HUES64 (cell line): ENCODE measurements around the gene CCDC12.

Source experiments
- H3K27ac ChIP-seq: 2 replicates; pipeline ENCODE4 v1.7.0; 2013; ENCODE audit warnings: low read depth, low read length, inconsistent platforms
- H3K27me3 ChIP-seq: 2 replicates; pipeline ENCODE4 v1.6.1; 2013; ENCODE audit warnings: mild to moderate bottlenecking, low read length; ENCODE audit not compliant: insufficient read depth
- H3K36me3 ChIP-seq: 2 replicates; pipeline ENCODE4 v1.6.1; 2013; ENCODE audit warnings: mild to moderate bottlenecking, low read length; ENCODE audit not compliant: insufficient read depth
- H3K4me1 ChIP-seq: 2 replicates; pipeline ENCODE4 v1.6.1; 2013; ENCODE audit warnings: mild to moderate bottlenecking, low read length, moderate library complexity; ENCODE audit not compliant: insufficient read depth
- H3K4me3 ChIP-seq: 2 replicates; pipeline ENCODE4 v1.5.1; 2013; ENCODE audit warnings: mild to moderate bottlenecking, low read length, moderate library complexity
- H3K9ac ChIP-seq: 2 replicates; pipeline ENCODE4 v1.6.1; 2013; ENCODE audit warnings: mild to moderate bottlenecking, low read depth, low read length
- H3K9me3 ChIP-seq: 2 replicates; pipeline ENCODE4 v1.6.1; 2013; ENCODE audit warnings: low read depth, low read length; ENCODE audit not compliant: insufficient read depth
- WGBS: fragments of 150-250, 120-280 bp; methylation state at CpG from one replicate; pipeline ENCODE4 v1.1.7; 2013; ENCODE audit warnings: missing lambda C conversion rate; 5-methylcytosine and 5-hydroxymethylcytosine counted together

The CCDC12 gene

GRCh38 chr3:47014036-47014435 lies 37.5 kb upstream of the CCDC12 start:
- H3K27me3 ChIP-seq = no peaks in the 10 kb centered on the region
- peaks cover 17% of the 10 kb centered on the region for H3K4me1 ChIP-seq
- H3K4me3 ChIP-seq = no peak overlapping the region
- H3K27ac ChIP-seq = no peak overlapping the region
- H3K9ac ChIP-seq = no peak overlapping the region
- H3K36me3 ChIP-seq = peaks cover 37% of the 10 kb centered on the region
- H3K9me3 ChIP-seq = no peaks in the 10 kb centered on the region

GRCh38 chr3:47013231-47013630 lies 36.7 kb upstream of the CCDC12 start:
- Histone ChIP-seq H3K4me3 (no peak overlapping the region), H3K9ac (no peak overlapping the region), H3K9me3 (no peaks in the 10 kb centered on the region), H3K27me3 (no peaks in the 10 kb centered on the region), H3K27ac (no peak overlapping the region), H3K36me3 (peaks cover 29% of the 10 kb centered on the region), H3K4me1 (peaks cover 17% of the 10 kb centered on the region)
- 100% methylated on average over 3 of the region's 3 CpGs for WGBS

GRCh38 chr3:47012342-47013230 lies 36.0 kb upstream of the CCDC12 start:
- Histone ChIP-seq H3K36me3 (peaks cover 27% of the 10 kb centered on the region), H3K27me3 (no peaks in the 10 kb centered on the region), H3K4me3 (no peak overlapping the region), H3K9me3 (no peaks in the 10 kb centered on the region), H3K4me1 (peaks cover 17% of the 10 kb centered on the region), H3K9ac (no peak overlapping the region), H3K27ac (no peak overlapping the region)
- 94% methylated on average over 8 of the region's 10 CpGs for whole genome bisulfite sequencing

DNA sequence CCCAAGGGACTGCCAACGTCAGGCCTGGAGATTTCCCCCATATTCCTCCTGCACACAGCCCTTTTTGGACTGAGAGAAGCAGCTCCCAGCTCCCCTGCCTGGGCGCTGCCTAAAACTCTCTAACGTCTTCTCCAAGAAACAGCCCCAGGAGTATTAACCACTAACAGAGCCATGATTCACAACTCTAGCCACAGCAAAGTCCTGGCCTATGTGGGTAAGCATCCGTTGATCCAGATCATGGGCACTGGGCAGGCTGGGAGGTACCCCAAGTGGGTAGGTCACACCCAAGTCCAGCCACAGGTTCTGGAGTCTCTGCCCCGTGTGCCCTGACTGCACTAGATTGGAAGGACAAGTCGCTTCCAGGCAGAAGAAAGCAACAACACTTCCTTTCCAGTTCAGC lies 34.8 kb upstream of the CCDC12 start:
- H3K27ac ChIP-seq = no peak overlapping the region
- H3K4me3 ChIP-seq = no peak overlapping the region
- H3K9me3 ChIP-seq = no peaks in the 10 kb centered on the region
- no peaks in the 10 kb centered on the region for H3K27me3 ChIP-seq
- WGBS = 93% methylated on average over 6 of the region's 6 CpGs
- no peak overlapping the region for H3K9ac ChIP-seq
- peaks cover 20% of the 10 kb centered on the region for H3K36me3 ChIP-seq
- H3K4me1 ChIP-seq = peaks cover 10% of the 10 kb centered on the region

DNA sequence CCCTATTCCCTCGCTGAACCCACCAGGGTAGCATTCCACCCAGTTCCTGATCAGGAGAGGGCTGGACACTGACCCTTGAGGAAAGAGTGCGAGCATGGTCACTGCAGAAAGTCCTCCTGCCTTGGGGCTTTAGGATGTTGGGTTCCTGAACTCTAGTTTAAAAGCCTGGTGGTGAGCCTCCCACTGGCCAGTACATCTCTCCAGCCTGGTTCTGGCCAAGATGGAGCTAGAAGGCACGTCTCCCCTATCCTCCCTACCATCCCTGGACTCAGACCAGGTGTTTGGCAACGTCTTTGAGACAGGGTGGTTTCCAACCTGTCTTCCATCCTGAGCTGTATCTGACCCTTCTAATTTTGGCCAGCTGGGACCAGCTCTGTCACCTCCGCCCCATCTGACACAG lies 34.4 kb upstream of the CCDC12 start:
- no peaks in the 10 kb centered on the region for H3K9me3 ChIP-seq
- H3K4me3 ChIP-seq = no peak overlapping the region
- WGBS = 91% methylated on average over 5 of the region's 5 CpGs
- H3K4me1 ChIP-seq = 0 out of 2 replicates have a peak, but pooled peaks cover 5% of the 10 kb centered on the region
- H3K27ac ChIP-seq = no peak overlapping the region
- no peak overlapping the region for H3K9ac ChIP-seq
- no peaks in the 10 kb centered on the region for H3K27me3 ChIP-seq
- H3K36me3 ChIP-seq = peaks cover 20% of the 10 kb centered on the region

- peak overlapping the region; percentile 71 for H3K4me3 ChIP-seq
- 0 out of 2 replicates have a peak, but pooled peaks cover 5% of the 10 kb centered on the region for H3K4me1 ChIP-seq
- peak overlapping the region; percentile 99 for H3K27ac ChIP-seq
- H3K36me3 ChIP-seq = peaks cover 22% of the 10 kb centered on the region
- WGBS = 89% methylated on average over 23 of the region's 23 CpGs
- no peaks in the 10 kb centered on the region for H3K27me3 ChIP-seq
- H3K9ac ChIP-seq = peak overlapping the region; percentile 93
- H3K9me3 ChIP-seq = no peaks in the 10 kb centered on the region
These were observed 33.7 kb upstream of the CCDC12 start for GRCh38 chr3:47010111-47010712.

- 51% methylated on average over 85 of the region's 85 CpGs for WGBS
- H3K9ac ChIP-seq = peak overlapping the region; percentile 93
- peak overlapping the region; percentile 99 for H3K27ac ChIP-seq
- no peaks in the 10 kb centered on the region for H3K9me3 ChIP-seq
- no peaks in the 10 kb centered on the region for H3K27me3 ChIP-seq
- peak overlapping the region; percentile 71 for H3K4me3 ChIP-seq
- H3K4me1 ChIP-seq = 0 out of 2 replicates have a peak, but pooled peaks cover 5% of the 10 kb centered on the region
- peaks cover 27% of the 10 kb centered on the region for H3K36me3 ChIP-seq
These were observed 32.9 kb upstream of the CCDC12 start for GRCh38 chr3:47009225-47010110.

DNA sequence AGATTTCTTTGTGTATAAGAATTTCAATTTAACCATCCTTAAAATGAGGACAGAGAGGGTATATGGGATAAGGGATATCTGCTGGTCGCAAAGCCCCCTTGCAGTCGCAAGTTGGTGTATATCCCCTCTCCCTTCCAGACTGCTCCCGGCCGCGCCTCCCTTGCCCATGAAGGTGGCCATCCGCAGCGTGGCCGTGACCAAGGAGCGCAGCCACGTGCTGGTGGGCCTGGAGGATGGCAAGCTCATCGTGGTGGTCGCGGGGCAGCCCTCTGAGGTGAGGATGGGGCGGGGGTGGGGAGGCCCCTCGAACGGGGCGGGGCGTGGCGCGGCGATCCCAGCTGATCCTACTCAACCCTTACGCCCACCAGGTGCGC lies 32.3 kb upstream of the CCDC12 start:
- no peaks in the 10 kb centered on the region for H3K9me3 ChIP-seq
- peaks cover 33% of the 10 kb centered on the region for H3K36me3 ChIP-seq
- WGBS = 72% methylated on average over 23 of the region's 23 CpGs
- H3K4me3 ChIP-seq = peak overlapping the region; percentile 71
- H3K27me3 ChIP-seq = no peaks in the 10 kb centered on the region
- peak overlapping the region; percentile 99; the same call in 1 of the 2 replicates for H3K27ac ChIP-seq
- no peak overlapping the region for H3K9ac ChIP-seq
- H3K4me1 ChIP-seq = 0 out of 2 replicates have a peak, but pooled peaks cover 5% of the 10 kb centered on the region

DNA sequence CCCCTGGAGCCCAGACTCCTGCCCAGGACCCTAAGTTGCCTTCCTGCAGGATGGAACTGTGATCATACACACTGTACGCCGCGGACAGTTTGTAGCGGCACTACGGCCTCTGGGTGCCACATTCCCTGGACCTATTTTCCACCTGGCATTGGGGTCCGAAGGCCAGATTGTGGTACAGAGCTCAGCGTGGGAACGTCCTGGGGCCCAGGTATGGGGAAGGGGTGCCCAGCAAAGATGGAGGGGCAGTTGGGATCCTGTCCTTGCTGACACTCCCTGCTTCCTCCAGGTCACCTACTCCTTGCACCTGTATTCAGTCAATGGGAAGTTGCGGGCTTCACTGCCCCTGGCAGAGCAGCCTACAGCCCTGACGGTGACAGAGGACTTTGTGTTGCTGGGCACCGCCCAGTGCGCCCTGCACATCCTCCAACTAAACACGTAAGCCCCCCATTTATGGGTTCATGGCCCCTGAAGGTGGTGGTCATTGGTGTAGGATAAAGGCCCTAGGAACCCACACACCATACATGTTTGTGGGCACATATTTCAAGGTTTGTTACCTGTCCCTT lies 31.8 kb upstream of the CCDC12 start:
- Histone ChIP-seq H3K4me1 (0 out of 2 replicates have a peak, but pooled peaks cover 5% of the 10 kb centered on the region), H3K27me3 (no peaks in the 10 kb centered on the region), H3K27ac (no peak overlapping the region), H3K36me3 (peaks cover 34% of the 10 kb centered on the region), H3K4me3 (peak overlapping the region; percentile 71), H3K9me3 (no peaks in the 10 kb centered on the region), H3K9ac (no peak overlapping the region)
- 95% methylated on average over 12 of the region's 13 CpGs for WGBS

GRCh38 chr3:47007482-47008233 lies 31.1 kb upstream of the CCDC12 start:
- H3K36me3 ChIP-seq = peaks cover 40% of the 10 kb centered on the region

More at GRCh38 chr3:47007482-47008233, 31.1 kb upstream of the CCDC12 start:
- 93% methylated on average over 16 of the region's 16 CpGs for WGBS
- no peak overlapping the region for H3K4me3 ChIP-seq
- H3K4me1 ChIP-seq = 0 out of 2 replicates have a peak, but pooled peaks cover 5% of the 10 kb centered on the region
- H3K9me3 ChIP-seq = no peaks in the 10 kb centered on the region
- H3K27ac ChIP-seq = no peak overlapping the region
- no peaks in the 10 kb centered on the region for H3K27me3 ChIP-seq
- H3K9ac ChIP-seq = no peak overlapping the region
